Thyroid gland (tissue), 4 donors: ENCODE data around the gene CDKL5. TPM values are rescaled to one million over a fixed set of nuclear protein-coding genes. Genes with fewer than 3 reads are reported as not detected.

Experiments
- DNase-seq, 2 donors: peaks; one replicate each; pipeline ENCODE4 v3.0.0-alpha.2; 2019
- H3K27ac ChIP-seq, 3 donors: fragments of 200-600 bp; sonication (generic); 1 replicate in 2 of 3; 2 replicates in 1 of 3; pipeline ENCODE4 v1.5.1; 2016 to 2019; ENCODE audit warnings: mild to moderate bottlenecking in 1 of 3, moderate library complexity in 1 of 3
- H3K27me3 ChIP-seq: fragments of 200-600 bp; sonication (generic); one replicate; pipeline ENCODE4 v1.5.1; 2019
- H3K36me3 ChIP-seq, 2 donors: fragments of 200-600 bp; sonication (generic); one replicate each; pipeline ENCODE4 v1.5.1; 2016 to 2019
- H3K4me1 ChIP-seq, 2 donors: fragments of 200-600 bp; sonication (generic); one replicate each; pipeline ENCODE4 v1.5.1; 2017 to 2019
- H3K4me3 ChIP-seq, 3 donors: fragments of 200-600 bp; sonication (generic); replicated peaks in 1 of 3; 1 replicate in 2 of 3; 2 replicates in 1 of 3; pipeline ENCODE4 v1.5.1; 2016; ENCODE audit warnings: mild to moderate bottlenecking in 1 of 3
- H3K9me3 ChIP-seq: fragments of 200-600 bp; sonication (generic); one replicate; pipeline ENCODE4 v1.5.1; 2017
- POLR2A ChIP-seq, 2 donors: fragments of 450-650 bp; IDR thresholded peaks; one replicate each; pipeline ENCODE4 v1.6.1; 2017; ENCODE audit warnings: antibody characterized with exemption in 2 of 2, mild to moderate bottlenecking in 2 of 2, moderate library complexity in 1 of 2
- WGBS, 2 donors: methylation state at CpG; one replicate each; pipeline ENCODE4 v1.1.5; 2017; 5-methylcytosine and 5-hydroxymethylcytosine counted together
- intact Hi-C: fragments of 100-400 bp; cut with DNase I; formaldehyde crosslinking; loops from one replicate; pipeline ENCODE4 v1.15.1; 2023
- total RNA-seq, 4 donors: library from RNA; depleted of rRNA; stranded (reverse); fragments of >200 nt; gene quantifications; one replicate each; pipeline ENCODE4 v1.2.3, GENCODE V29; 2016
- TF ChIP-seq, protein P1 (sequence below), 6 experiments: fragments of 200-600 bp in 3 of 6; fragments of 450-650 bp in 3 of 6; sonication (generic) in 3 of 6; IDR thresholded peaks; one replicate each; pipeline ENCODE4 v1.5.1; 2016 to 2019; ENCODE audit warnings: antibody characterized with exemption in 6 of 6, mild to moderate bottlenecking in 2 of 6, inconsistent platforms in 1 of 6, moderate library complexity in 1 of 6

The CDKL5 gene
- total RNA-seq, 4 donors from 2014 or later: 8.4 to 14.8 (median 10.0) TPM

DNA sequence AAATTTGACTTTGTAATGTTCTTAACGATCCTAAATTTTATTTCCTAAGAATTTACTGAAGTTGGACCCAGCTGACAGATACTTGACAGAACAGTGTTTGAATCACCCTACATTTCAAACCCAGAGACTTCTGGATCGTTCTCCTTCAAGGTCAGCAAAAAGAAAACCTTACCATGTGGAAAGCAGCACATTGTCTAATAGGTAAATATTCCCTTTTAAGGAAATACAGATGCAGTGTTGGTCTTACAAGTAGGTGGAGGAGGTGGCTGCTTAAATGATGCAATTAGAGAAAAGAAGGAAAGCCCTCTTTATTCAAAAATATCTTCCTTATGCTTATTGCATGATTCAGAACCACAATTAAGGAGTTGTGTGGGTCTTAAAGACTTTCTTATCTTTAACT lies 173.0 kb downstream of the CDKL5 start:
- DNase-seq: no peak
- TF ChIP-seq, protein P1, sequence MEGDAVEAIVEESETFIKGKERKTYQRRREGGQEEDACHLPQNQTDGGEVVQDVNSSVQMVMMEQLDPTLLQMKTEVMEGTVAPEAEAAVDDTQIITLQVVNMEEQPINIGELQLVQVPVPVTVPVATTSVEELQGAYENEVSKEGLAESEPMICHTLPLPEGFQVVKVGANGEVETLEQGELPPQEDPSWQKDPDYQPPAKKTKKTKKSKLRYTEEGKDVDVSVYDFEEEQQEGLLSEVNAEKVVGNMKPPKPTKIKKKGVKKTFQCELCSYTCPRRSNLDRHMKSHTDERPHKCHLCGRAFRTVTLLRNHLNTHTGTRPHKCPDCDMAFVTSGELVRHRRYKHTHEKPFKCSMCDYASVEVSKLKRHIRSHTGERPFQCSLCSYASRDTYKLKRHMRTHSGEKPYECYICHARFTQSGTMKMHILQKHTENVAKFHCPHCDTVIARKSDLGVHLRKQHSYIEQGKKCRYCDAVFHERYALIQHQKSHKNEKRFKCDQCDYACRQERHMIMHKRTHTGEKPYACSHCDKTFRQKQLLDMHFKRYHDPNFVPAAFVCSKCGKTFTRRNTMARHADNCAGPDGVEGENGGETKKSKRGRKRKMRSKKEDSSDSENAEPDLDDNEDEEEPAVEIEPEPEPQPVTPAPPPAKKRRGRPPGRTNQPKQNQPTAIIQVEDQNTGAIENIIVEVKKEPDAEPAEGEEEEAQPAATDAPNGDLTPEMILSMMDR (IDR thresholded peaks at IDR 0.05): no peak
- no peak for TF ChIP-seq POLR2A (IDR thresholded peaks at IDR 0.05)
- intact Hi-C loops: no loop called here
- no peak overlapping the region for H3K4me3 ChIP-seq
- H3K27me3 ChIP-seq: no peaks in the 10 kb centered on the region
- no peaks in the 10 kb centered on the region for H3K36me3 ChIP-seq
- no peak overlapping the region for H3K27ac ChIP-seq
- no peaks in the 10 kb centered on the region for H3K4me1 ChIP-seq
- WGBS, 2 donors: 80 to 82% methylated on average over 2 of the region's 2 CpGs
- H3K9me3 ChIP-seq: no peaks in the 10 kb centered on the region

GRCh38 chrX:18607966-18608365 lies 182.6 kb downstream of the CDKL5 start:
- Histone ChIP-seq H3K4me3 (no peak overlapping the region), H3K4me1 (no peaks in the 10 kb centered on the region), H3K9me3 (no peaks in the 10 kb centered on the region), H3K27me3 (no peaks in the 10 kb centered on the region), H3K27ac (no peak overlapping the region), H3K36me3 (no peaks in the 10 kb centered on the region)
- no peak for DNase-seq
- intact Hi-C loops: no loop called here
- TF ChIP-seq, protein P1 (IDR thresholded peaks at IDR 0.05): no peak
- no peak for TF ChIP-seq POLR2A (IDR thresholded peaks at IDR 0.05)
- WGBS, 2 donors: 81 to 82% methylated on average over 4 of the region's 4 CpGs

- no peak for TF ChIP-seq POLR2A (IDR thresholded peaks at IDR 0.05)
- TF ChIP-seq, protein P1 (IDR thresholded peaks at IDR 0.05): no peak
- 96% methylated on average over 3 of the region's 3 CpGs for WGBS, 2 donors
- no peak for DNase-seq
- Histone ChIP-seq H3K4me3 (no peak overlapping the region), H3K9me3 (no peaks in the 10 kb centered on the region), H3K27ac (no peak overlapping the region), H3K36me3 (no peaks in the 10 kb centered on the region), H3K4me1 (no peaks in the 10 kb centered on the region), H3K27me3 (no peaks in the 10 kb centered on the region)
- intact Hi-C loops: no loop called here
Measured at GRCh38 chrX:18613930-18614639, 188.7 kb downstream of the CDKL5 start.

- WGBS, 2 donors: 93% methylated on average over 8 of the region's 8 CpGs
- H3K36me3 ChIP-seq: no peaks in the 10 kb centered on the region
- no peaks in the 10 kb centered on the region for H3K27me3 ChIP-seq
- H3K4me3 ChIP-seq: no peak overlapping the region
- no peak for DNase-seq
- no peaks in the 10 kb centered on the region for H3K9me3 ChIP-seq
- H3K4me1 ChIP-seq: no peaks in the 10 kb centered on the region
- no peak overlapping the region for H3K27ac ChIP-seq
- no peak for TF ChIP-seq POLR2A (IDR thresholded peaks at IDR 0.05)
- TF ChIP-seq, protein P1 (IDR thresholded peaks at IDR 0.05): no peak
- intact Hi-C loops: no loop called here
Measured at GRCh38 chrX:18616688-18617406, 191.4 kb downstream of the CDKL5 start.

DNA sequence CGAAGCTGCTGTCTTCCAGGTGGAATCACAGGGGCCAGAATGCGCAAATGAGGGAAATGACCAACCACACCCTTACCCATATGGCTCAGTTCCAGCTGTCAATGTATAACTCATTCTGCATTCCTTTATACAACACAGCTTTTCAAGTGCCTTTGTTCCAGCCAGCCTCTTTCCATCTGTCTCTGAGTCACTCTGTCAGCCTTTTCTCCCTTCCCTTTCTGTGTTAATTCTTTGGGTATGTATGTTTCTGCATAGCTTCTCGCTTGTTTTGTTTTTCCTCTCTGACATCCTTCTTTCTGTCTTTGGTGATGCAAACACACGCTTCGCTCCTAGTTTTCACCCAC lies 192.0 kb downstream of the CDKL5 start:
- no peaks in the 10 kb centered on the region for H3K9me3 ChIP-seq
- H3K27ac ChIP-seq: no peak overlapping the region
- no peaks in the 10 kb centered on the region for H3K36me3 ChIP-seq
- WGBS, 2 donors: 89 to 94% methylated on average over 5 of the region's 5 CpGs
- intact Hi-C loops: no loop called here
- TF ChIP-seq, protein P1 (IDR thresholded peaks at IDR 0.05): no peak
- no peak for TF ChIP-seq POLR2A (IDR thresholded peaks at IDR 0.05)
- H3K4me3 ChIP-seq: no peak overlapping the region
- no peaks in the 10 kb centered on the region for H3K4me1 ChIP-seq
- no peaks in the 10 kb centered on the region for H3K27me3 ChIP-seq
- DNase-seq: no peak
